ENCODE results near the gene ZNF862. TPM values are rescaled to one million over a fixed set of nuclear protein-coding genes. Genes with fewer than 3 reads are reported as not detected.

The ZNF862 gene
- total and polyA plus RNA-seq, 10 of the 15 experiments (the other 5 are each of a cell fraction or from before 2014, with no cell fraction given) = 0.49 to 7.7 (median 3.5) TPM

DNA sequence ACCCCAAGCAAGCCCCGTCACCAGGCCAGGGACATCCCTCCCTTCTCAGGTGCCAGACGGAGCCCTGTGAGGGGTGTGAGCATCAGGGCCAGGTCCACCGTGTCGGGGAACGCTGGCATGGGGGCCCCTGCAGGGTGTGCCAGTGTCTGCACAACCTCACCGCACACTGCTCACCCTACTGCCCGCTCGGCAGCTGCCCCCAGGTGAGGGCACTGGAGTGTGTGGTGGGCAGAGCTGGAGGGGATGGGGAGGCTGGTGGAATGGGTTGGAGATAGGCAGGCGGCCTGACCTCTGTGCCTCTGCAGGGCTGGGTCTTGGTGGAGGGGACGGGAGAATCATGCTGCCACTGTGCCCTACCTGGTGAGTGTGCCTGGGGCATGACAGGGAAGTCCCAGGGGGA, 44.9 kb upstream of the ZNF862 start:
- POLR2A ChIA-PET = no interaction called here
- Histone ChIP-seq H3K4me3 (no peak overlapping the region), H2AFZ (ENCODE audit: control insufficient read depth, low read depth, low read length) (no peak overlapping the region), H3K4me1 (ENCODE audit: control insufficient read depth, insufficient read depth, low read length) (no peaks in the 10 kb centered on the region), H3K36me3 (ENCODE audit: control insufficient read depth in 2 of 2, insufficient read depth in 2 of 2, low read length in 1 of 2) (no peaks in the 10 kb centered on the region), H3K79me2 (ENCODE audit: control insufficient read depth, insufficient read depth, low read length) (no peaks in the 10 kb centered on the region), H3K4me2 (ENCODE audit: control insufficient read depth, insufficient read depth) (no peak overlapping the region), H3K9me3 (replicated peaks; ENCODE audit: control insufficient read depth, insufficient read depth, low read length) (no peaks in the 10 kb centered on the region), H4K20me1 (ENCODE audit: control insufficient read depth, insufficient read depth) (no peaks in the 10 kb centered on the region), H3K27me3 (replicated peaks in 1 of 2; ENCODE audit: control insufficient read depth in 2 of 2, insufficient read depth in 2 of 2, low read length in 1 of 2) (peaks cover 0 to 1% of the 10 kb centered on the region in 2 experiments; a peak in 2 of 4 replicates), H3K9ac (ENCODE audit: control insufficient read depth, insufficient read depth, low read length) (no peak overlapping the region), H3K27ac (ENCODE audit: control insufficient read depth, insufficient read depth) (no peak overlapping the region)
- BruUV-seq (replicated peaks) = no TSS peak
- no peak; the same call in 2 of the 3 replicates for ATAC-seq
- CTCF ChIA-PET = no interaction called here
- intact Hi-C loops (cut with micrococcal nuclease; ENCODE audit: unreplicated experiment) (no loop called here), in situ Hi-C loops (cut with MboI) (no loop called here)
- RAD21 ChIA-PET (ENCODE audit: unreplicated experiment) = no interaction called here
- 41% methylated on average over 10 of the region's 10 CpGs for WGBS (ENCODE audit: insufficient coverage, insufficient replicate concordance, low lambda C conversion rate, missing lambda C conversion rate)
- DNase-seq (ENCODE audit: low read depth, low spot score) = no peak
- TF ChIP-seq, protein P1, sequence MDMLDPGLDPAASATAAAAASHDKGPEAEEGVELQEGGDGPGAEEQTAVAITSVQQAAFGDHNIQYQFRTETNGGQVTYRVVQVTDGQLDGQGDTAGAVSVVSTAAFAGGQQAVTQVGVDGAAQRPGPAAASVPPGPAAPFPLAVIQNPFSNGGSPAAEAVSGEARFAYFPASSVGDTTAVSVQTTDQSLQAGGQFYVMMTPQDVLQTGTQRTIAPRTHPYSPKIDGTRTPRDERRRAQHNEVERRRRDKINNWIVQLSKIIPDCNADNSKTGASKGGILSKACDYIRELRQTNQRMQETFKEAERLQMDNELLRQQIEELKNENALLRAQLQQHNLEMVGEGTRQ (IDR thresholded peaks at IDR 0.05; ENCODE audit: borderline replicate concordance, low read depth, low read length) = no peak
- TF ChIP-seq MYB (IDR thresholded peaks at IDR 0.05; ENCODE audit: borderline replicate concordance, low read depth, low read length) (no peak), LARP7 (IDR thresholded peaks at IDR 0.05) (no peak), ZBED1 (IDR thresholded peaks at IDR 0.05; ENCODE audit: borderline replicate concordance) (no peak), HCFC1 (IDR thresholded peaks at IDR 0.05; ENCODE audit: low read length) (no peak), KDM1A (IDR thresholded peaks at IDR 0.05; ENCODE audit: borderline replicate concordance) (no peak), TCF3 (IDR thresholded peaks at IDR 0.05; ENCODE audit: borderline replicate concordance, insufficient read depth, low read depth, low read length) (no peak), NR2C1 (IDR thresholded peaks at IDR 0.05) (no peak), NFYA (IDR thresholded peaks at IDR 0.05; ENCODE audit: borderline replicate concordance, low read depth, low read length) (no peak), SUPT20H (IDR thresholded peaks at IDR 0.05; ENCODE audit: borderline replicate concordance, control insufficient read depth, low read depth, low read length) (no peak), ZZZ3 (IDR thresholded peaks at IDR 0.05; ENCODE audit: control insufficient read depth, insufficient read length, low read depth) (no peak), SIN3A (IDR thresholded peaks at IDR 0.05; ENCODE audit: low read depth, low read length) (no peak), EP300 (IDR thresholded peaks at IDR 0.05; ENCODE audit: borderline replicate concordance in 1 of 2, control insufficient read depth in 1 of 2, low read depth in 2 of 2, low read length in 2 of 2) (no peak), TBL1XR1 (IDR thresholded peaks at IDR 0.05; ENCODE audit: low read depth, low read length) (no peak)
- TF ChIP-seq, protein P2, sequence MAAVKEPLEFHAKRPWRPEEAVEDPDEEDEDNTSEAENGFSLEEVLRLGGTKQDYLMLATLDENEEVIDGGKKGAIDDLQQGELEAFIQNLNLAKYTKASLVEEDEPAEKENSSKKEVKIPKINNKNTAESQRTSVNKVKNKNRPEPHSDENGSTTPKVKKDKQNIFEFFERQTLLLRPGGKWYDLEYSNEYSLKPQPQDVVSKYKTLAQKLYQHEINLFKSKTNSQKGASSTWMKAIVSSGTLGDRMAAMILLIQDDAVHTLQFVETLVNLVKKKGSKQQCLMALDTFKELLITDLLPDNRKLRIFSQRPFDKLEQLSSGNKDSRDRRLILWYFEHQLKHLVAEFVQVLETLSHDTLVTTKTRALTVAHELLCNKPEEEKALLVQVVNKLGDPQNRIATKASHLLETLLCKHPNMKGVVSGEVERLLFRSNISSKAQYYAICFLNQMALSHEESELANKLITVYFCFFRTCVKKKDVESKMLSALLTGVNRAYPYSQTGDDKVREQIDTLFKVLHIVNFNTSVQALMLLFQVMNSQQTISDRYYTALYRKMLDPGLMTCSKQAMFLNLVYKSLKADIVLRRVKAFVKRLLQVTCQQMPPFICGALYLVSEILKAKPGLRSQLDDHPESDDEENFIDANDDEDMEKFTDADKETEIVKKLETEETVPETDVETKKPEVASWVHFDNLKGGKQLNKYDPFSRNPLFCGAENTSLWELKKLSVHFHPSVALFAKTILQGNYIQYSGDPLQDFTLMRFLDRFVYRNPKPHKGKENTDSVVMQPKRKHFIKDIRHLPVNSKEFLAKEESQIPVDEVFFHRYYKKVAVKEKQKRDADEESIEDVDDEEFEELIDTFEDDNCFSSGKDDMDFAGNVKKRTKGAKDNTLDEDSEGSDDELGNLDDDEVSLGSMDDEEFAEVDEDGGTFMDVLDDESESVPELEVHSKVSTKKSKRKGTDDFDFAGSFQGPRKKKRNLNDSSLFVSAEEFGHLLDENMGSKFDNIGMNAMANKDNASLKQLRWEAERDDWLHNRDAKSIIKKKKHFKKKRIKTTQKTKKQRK (IDR thresholded peaks at IDR 0.05; ENCODE audit: low read depth, low read length) = no peak
- FAIRE-seq = no peak
- SMC1A ChIA-PET (ENCODE audit: uncharacterized antibody, unreplicated experiment) = no interaction called here

All from GM12878 (cell line).